Right lung (tissue), 5 donors: Measurements from ENCODE around the gene BCORL1. TPM values are rescaled to one million over a fixed set of nuclear protein-coding genes. Genes with fewer than 3 reads are reported as not detected.

Source experiments
- DNase-seq, 2 donors: peaks; one replicate each; pipeline ENCODE4 v3.0.0-alpha.2; 2013
- polyA plus RNA-seq, 5 donors: library from polyadenylated mRNA; unstranded; fragments of 120-200 nt; gene quantifications; one replicate each; pipeline versions ENCODE4 v1.2.1 to v1.2.3, GENCODE V29; 2013; ENCODE audit warnings: inconsistent platforms in 1 of 5, low replicate concordance in 1 of 5; ENCODE audit not compliant: insufficient read length in 5 of 5, insufficient read depth in 1 of 5

The BCORL1 gene
- polyA plus RNA-seq, 5 donors, result 13.6 to 20.8 (median 18.0) TPM

DNA sequence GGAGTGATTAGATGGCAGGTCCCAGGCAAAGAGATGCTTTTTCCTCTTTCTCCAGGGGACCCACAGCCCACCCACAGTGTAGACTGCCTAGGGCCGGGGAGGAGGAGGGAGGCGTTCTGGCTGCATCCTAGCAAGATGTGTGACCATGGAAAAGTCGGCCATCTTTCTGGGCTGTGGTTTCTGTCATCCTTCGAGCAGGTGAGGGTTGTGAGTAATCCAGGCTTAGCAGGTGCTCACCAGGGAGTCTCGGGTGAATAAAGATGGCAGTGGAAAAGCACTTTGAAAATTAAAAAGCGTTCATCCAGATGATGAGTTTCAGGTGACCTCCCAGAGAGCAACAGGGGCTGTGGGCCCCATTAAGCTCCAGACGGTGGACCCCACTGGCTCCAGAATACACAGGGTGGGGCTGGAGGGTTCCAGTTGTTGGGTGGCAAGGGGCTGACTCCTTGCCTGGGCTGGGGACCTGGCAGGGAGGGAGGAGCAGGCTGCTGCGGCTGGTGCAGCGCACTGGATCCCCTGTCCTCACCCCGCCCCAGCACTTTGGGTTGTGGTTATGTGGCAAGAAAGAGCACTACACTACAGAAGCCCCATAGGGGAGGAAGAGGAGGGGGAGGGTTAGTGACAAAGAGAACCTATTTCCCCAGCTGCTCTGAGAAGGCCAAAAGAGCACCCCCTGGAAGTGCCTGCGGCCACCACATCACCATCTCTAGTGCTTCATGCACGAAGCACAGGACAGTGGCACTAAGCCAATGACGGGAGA is 104.2 kb downstream of the BCORL1 start:
- DNase-seq, result no peak

GRCh38 chrX:130090364-130090763 is 107.9 kb downstream of the BCORL1 start:
- no peak for DNase-seq

DNA sequence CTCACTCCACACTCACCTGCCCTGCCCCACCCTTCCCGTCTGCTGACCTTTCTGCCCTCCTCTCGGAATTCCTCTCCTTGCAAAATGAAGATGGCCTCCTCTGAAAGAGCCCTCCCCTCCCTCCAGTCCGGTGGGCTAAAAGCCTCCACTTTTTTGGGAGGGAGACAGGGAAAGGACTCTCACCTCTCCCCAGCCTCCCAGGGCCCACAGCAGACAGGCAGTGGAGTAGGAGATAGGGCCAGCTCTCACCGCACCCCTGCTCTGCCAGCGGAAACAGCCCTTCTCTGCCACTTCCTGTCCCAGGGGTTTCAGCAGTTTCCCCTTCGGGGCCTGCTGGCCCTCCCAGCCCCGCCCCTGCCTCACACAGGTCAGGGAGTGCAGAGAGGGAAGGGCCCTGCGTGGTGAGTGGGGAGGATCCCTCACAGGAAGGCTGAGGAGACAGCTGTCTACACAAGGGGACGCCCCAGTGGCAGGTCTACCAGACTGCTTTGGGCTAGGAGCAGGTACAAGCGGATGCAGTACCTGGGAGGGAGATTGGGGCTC is 109.6 kb downstream of the BCORL1 start:
- no peak for DNase-seq

GRCh38 chrX:130093271-130093670 is 110.8 kb downstream of the BCORL1 start:
- no peak for DNase-seq

DNA sequence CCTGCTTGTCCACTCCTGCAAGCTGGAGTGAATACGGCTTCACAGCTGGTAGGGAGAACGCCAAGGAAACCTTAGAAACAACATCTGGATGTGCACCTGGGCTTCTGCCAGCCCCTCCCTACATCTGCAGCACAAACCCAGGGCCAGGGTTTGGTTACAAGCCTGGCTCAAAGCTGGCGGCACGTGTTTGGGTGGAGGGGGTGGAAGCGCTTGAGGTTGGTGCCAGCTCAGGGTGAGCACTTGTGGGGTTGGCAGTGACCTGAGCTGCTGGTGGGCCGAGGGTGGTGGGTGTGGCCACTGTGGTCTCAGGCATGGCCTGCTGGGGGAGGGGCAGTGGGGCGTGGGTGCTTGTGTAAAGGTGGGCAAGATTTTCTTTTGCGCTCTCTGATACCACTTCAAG is 112.3 kb downstream of the BCORL1 start:
- DNase-seq, result no peak

GRCh38 chrX:130095249-130096030 is 113.0 kb downstream of the BCORL1 start:
- DNase-seq, result no peak

- DNase-seq, result peak in 1 of 2 donors; percentile 44
Measured at GRCh38 chrX:130097507-130098209, 115.2 kb downstream of the BCORL1 start.

DNA sequence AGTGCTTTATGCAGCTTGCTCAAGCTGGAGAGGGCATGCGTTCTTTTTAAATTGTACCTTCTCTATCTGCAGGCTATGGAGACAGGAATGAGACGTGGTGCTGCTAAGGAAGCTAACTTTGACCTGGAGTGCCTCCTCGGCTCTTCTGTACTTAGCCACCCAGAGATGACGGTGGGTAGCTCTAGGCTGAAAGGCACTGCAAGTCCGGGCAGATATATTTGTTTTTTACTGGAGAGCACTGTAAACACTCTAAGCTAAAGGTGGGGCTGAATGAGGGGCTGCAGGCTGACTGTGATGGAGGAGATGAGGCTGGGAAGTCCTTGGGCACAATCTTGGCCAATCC is 115.7 kb downstream of the BCORL1 start:
- DNase-seq, result no peak

DNA sequence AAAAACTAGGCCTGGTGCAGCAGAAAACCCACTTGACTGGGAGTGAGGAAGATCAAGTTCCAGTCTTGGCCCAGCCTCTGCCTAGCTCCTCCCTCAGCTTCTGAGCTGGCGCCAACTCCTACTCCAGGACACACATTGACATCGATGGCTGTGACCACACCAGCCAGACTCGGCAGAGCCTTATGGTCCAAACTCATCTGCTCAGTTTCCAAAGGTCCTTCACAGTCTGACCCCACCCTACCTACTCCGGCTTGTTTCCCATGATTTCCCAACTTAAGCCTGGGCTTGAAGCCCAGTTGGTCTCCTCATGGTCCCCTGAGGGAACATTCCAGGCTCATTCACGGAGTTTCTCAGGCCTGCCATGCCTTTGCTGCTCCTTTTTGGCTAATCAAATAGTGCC is 117.7 kb downstream of the BCORL1 start:
- no peak for DNase-seq

- DNase-seq, result no peak
Measured at GRCh38 chrX:130103605-130104004, 121.2 kb downstream of the BCORL1 start.

DNA sequence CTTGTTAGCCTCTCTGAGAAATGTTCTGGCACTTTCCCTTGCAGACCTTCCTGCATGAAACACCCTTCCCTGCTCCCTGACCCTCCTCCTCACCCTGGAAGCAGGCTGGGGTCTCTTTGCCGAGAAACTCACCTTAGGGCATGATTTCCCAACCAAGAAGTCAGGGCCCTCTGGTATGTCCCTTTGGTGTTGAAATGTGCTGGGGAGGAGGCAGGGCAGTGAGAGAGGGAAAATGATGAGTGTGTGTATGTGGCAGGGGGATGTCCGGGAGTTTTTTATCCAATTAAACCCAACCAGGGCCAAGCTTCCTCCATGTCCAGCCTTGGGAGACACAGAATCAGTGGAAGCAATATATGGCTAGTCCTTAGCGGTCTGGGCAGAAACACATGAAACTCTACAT is 122.8 kb downstream of the BCORL1 start:
- no peak for DNase-seq

DNA sequence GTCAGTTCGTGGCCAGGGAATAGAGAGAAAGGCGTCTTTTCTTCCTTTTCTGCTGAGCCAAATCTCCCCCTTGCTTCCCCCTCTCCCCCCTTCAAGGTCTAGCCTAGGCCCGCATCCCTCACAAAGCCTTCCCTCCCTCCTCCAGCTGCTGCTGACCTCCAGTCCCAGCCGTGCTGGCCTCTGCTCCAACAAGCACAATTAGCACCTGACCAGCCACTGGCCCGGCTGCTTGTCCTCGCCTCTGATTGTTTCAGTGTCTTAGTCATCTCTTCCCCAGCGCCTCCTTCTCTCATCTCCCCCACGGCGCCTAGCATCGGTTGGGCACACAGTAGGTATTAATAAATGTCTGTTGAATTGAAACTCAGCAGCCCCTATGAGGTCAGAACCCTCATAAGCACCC is 123.6 kb downstream of the BCORL1 start:
- DNase-seq, result no peak

Other genes starting within 250 kb of the BCORL1 start
- gene XPNPEP2, start 243.7 kb upstream of the BCORL1 start, polyA plus RNA-seq, result 1 to 10 TPM; 5.9 to 8.5 (median 8.2) TPM
- 1 to 10 TPM; 2.8 to 4.1 (median 3.4) TPM for gene SASH3, start 202.7 kb upstream of the BCORL1 start, polyA plus RNA-seq
- gene ZDHHC9, start 138.7 kb upstream of the BCORL1 start, polyA plus RNA-seq, result 10 to 100 TPM; 33.1 to 41.4 (median 36.8) TPM
- gene UTP14A, start 76.5 kb upstream of the BCORL1 start, polyA plus RNA-seq, result 10 to 100 TPM; 25.0 to 28.6 (median 27.1) TPM
- 10 to 100 TPM; 10.0 to 13.2 (median 11.0) TPM for gene ELF4, start 127.9 kb downstream of the BCORL1 start, polyA plus RNA-seq
- gene AIFM1, start 183.2 kb downstream of the BCORL1 start, polyA plus RNA-seq, result 10 to 100 TPM; 26.3 to 30.8 (median 27.2) TPM
- 1 to 10 TPM in 1 of 5 donors, under 1 TPM in 4; 0.42 to 1.4 (median 0.74) TPM for gene RAB33A, start 189.3 kb downstream of the BCORL1 start, polyA plus RNA-seq